ES-I3 (cell line): Measurements from ENCODE around the gene BCAP31.
"Not testable (repeated sequence)": the region's sequence is repeated elsewhere in the genome, so short reads cannot be mapped to it uniquely, and the experiment has no call there.

Experiments used
- H3K36me3 ChIP-seq: 2 replicates; pipeline ENCODE4 v1.6.1; 2013; ENCODE audit warnings: mild to moderate bottlenecking, low read length, control low read depth, moderate library complexity; ENCODE audit not compliant: insufficient read depth
- H3K4me1 ChIP-seq: 2 replicates; pipeline ENCODE4 v1.6.1; 2013; ENCODE audit warnings: mild to moderate bottlenecking, control low read depth, low read length; ENCODE audit not compliant: insufficient read depth
- H3K9ac ChIP-seq: 2 replicates; pipeline ENCODE4 v1.6.1; 2013; ENCODE audit warnings: low read depth, mild to moderate bottlenecking, low read length, moderate library complexity
- H3K9me3 ChIP-seq: 2 replicates; pipeline ENCODE4 v1.6.1; 2013; ENCODE audit warnings: mild to moderate bottlenecking, low read length, moderate library complexity; ENCODE audit not compliant: control insufficient read depth, insufficient read depth

BCAP31 gene

GRCh38 chrX:153685751-153686696 is 38.2 kb downstream of the BCAP31 start:
- H3K9ac ChIP-seq: peak overlapping the region; percentile 29; the same call in 1 of the 2 replicates

GRCh38 chrX:153685156-153685536 is 39.0 kb downstream of the BCAP31 start:
- Histone ChIP-seq H3K9ac (peak overlapping the region; percentile 50), H3K4me1 (peaks cover 17% of the 10 kb centered on the region; the same call in 1 of the 2 replicates), H3K9me3 (peaks cover 4% of the 10 kb centered on the region)

More at GRCh38 chrX:153685751-153686696, 38.2 kb downstream of the BCAP31 start:
- H3K4me1 ChIP-seq: peaks cover 17% of the 10 kb centered on the region; the same call in 1 of the 2 replicates
- peaks cover 4% of the 10 kb centered on the region for H3K9me3 ChIP-seq
- H3K36me3 ChIP-seq: no peaks in the 10 kb centered on the region; the same call in 1 of the 2 replicates

GRCh38 chrX:153684467-153685155 is 39.6 kb downstream of the BCAP31 start:
- peak overlapping the region; percentile 50; the same call in 1 of the 2 replicates for H3K9ac ChIP-seq

More at GRCh38 chrX:153685156-153685536, 39.0 kb downstream of the BCAP31 start:
- no peaks in the 10 kb centered on the region; the same call in 1 of the 2 replicates for H3K36me3 ChIP-seq

GRCh38 chrX:153683486-153683885 is 40.7 kb downstream of the BCAP31 start:
- H3K36me3 ChIP-seq, H3K9ac ChIP-seq, H3K9me3 ChIP-seq: not testable (repeated sequence)
- H3K4me1 ChIP-seq: peaks cover 13% of the 10 kb centered on the region; the same call in 1 of the 2 replicates

More at GRCh38 chrX:153684467-153685155, 39.6 kb downstream of the BCAP31 start:
- Histone ChIP-seq H3K4me1 (peaks cover 13% of the 10 kb centered on the region; the same call in 1 of the 2 replicates), H3K9me3 (peaks cover 4% of the 10 kb centered on the region), H3K36me3 (no peaks in the 10 kb centered on the region)

- no peaks in the 10 kb centered on the region for H3K36me3 ChIP-seq
- no peak overlapping the region for H3K9ac ChIP-seq
- peaks cover 13% of the 10 kb centered on the region; the same call in 1 of the 2 replicates for H3K4me1 ChIP-seq
- H3K9me3 ChIP-seq: peaks cover 4% of the 10 kb centered on the region
Observed at GRCh38 chrX:153681175-153681574, 43.0 kb downstream of the BCAP31 start.

- H3K4me1 ChIP-seq: no peaks in the 10 kb centered on the region; the same call in 1 of the 2 replicates
Observed at GRCh38 chrX:153674219-153674851, 49.9 kb downstream of the BCAP31 start.

GRCh38 chrX:153673428-153674218 is 50.6 kb downstream of the BCAP31 start, which contains the start of gene PNCK:
PNCK (minus strand) TSS chrX:153673813; CDS start chrX:153673076, 737 bp downstream.
- H3K4me1 ChIP-seq: no peaks in the 10 kb centered on the region; the same call in 1 of the 2 replicates
- H3K36me3 ChIP-seq: no peaks in the 10 kb centered on the region
- H3K9ac ChIP-seq: peak within 1 kb of the TSS; percentile 11; the same call in 1 of the 2 replicates
- H3K9me3 ChIP-seq: no peaks in the 10 kb centered on the region

More at GRCh38 chrX:153674219-153674851, 49.9 kb downstream of the BCAP31 start:
- Histone ChIP-seq H3K9me3 (no peaks in the 10 kb centered on the region), H3K9ac (no peak overlapping the region), H3K36me3 (no peaks in the 10 kb centered on the region)

- H3K9ac ChIP-seq: peak overlapping the region; percentile 11; the same call in 1 of the 2 replicates
- no peaks in the 10 kb centered on the region for H3K9me3 ChIP-seq
- H3K4me1 ChIP-seq: no peaks in the 10 kb centered on the region; the same call in 1 of the 2 replicates
- no peaks in the 10 kb centered on the region for H3K36me3 ChIP-seq
Observed at GRCh38 chrX:153672531-153673427, 51.4 kb downstream of the BCAP31 start.

- no peaks in the 10 kb centered on the region; the same call in 1 of the 2 replicates for H3K4me1 ChIP-seq
- H3K9me3 ChIP-seq: no peaks in the 10 kb centered on the region
- H3K9ac ChIP-seq: no peak overlapping the region
- no peaks in the 10 kb centered on the region for H3K36me3 ChIP-seq
Observed at GRCh38 chrX:153671589-153672530, 52.3 kb downstream of the BCAP31 start.

- Histone ChIP-seq H3K36me3 (no peaks in the 10 kb centered on the region), H3K9ac (no peak overlapping the region), H3K4me1 (no peaks in the 10 kb centered on the region; the same call in 1 of the 2 replicates), H3K9me3 (no peaks in the 10 kb centered on the region)
Observed at GRCh38 chrX:153670748-153671588, 53.2 kb downstream of the BCAP31 start.
